Measurements from ENCODE around the gene ATP7B. TPM values are rescaled to one million over a fixed set of nuclear protein-coding genes. Genes with fewer than 3 reads are reported as not detected.

The ATP7B gene
- total and polyA plus RNA-seq, 2 donors (not counting 3 experiments of a cell fraction or from before 2014, with no cell fraction given), result 4.2 to 8.0 TPM

GRCh38 chr13:51977625-51978024, 33.6 kb downstream of the ATP7B start:
- no TSS peak for BruUV-seq (replicated peaks)
- CTCF ChIA-PET, result interaction anchor here (1.0 kb wide), 1 partner anchor 43 kb away, joined by 3 read pairs; no protein-coding TSS in a partner anchor
- dilution Hi-C loops (cut with MboI; ENCODE audit: extremely low pct_ligation_motif_present, low sequenced_read_pairs), result no loop called here

GRCh38 chr13:51976890-51977289, 34.4 kb downstream of the ATP7B start:
- dilution Hi-C loops (cut with MboI; ENCODE audit: extremely low pct_ligation_motif_present, low sequenced_read_pairs) (no loop called here), intact Hi-C loops (cut with micrococcal nuclease) (no loop called here)
- ChIA-PET POLR2A (no interaction called here), CTCF (no interaction called here)
- FAIRE-seq (no peak), DNase-seq (ENCODE audit: low read depth, low spot score) (no peak)
- H3K9me1 ChIP-seq (replicated peaks; ENCODE audit: control insufficient read depth, extremely low read depth, insufficient read depth, low read length), result no peaks in the 10 kb centered on the region
- no peak overlapping the region for H3K4me3 ChIP-seq (replicated peaks in 1 of 3; ENCODE audit: insufficient read depth in 1 of 3, low read depth in 1 of 3, low read length in 3 of 3)
- H3K4me1 ChIP-seq (ENCODE audit: control insufficient read depth, extremely low read depth, insufficient read depth, low read length), result no peaks in the 10 kb centered on the region
- H3K9ac ChIP-seq (replicated peaks; ENCODE audit: extremely low read depth, insufficient read depth, low read length), result no peak overlapping the region
- H3K36me3 ChIP-seq (ENCODE audit: control insufficient read depth in 2 of 2, extremely low read depth in 1 of 2, insufficient read depth in 2 of 2, low read length in 2 of 2), result no peaks in the 10 kb centered on the region
- H2AFZ ChIP-seq (ENCODE audit: low read depth, low read length), result no peak overlapping the region
- H3K27me3 ChIP-seq (ENCODE audit: control insufficient read depth in 2 of 2, insufficient read depth in 2 of 2, low read length in 2 of 2), result peaks cover 0 to 3% of the 10 kb centered on the region in 2 experiments
- BruUV-seq (replicated peaks), result no TSS peak
- H3K79me2 ChIP-seq (ENCODE audit: control insufficient read depth, insufficient read depth, low read length), result no peaks in the 10 kb centered on the region
- no peak overlapping the region for H3K4me2 ChIP-seq (ENCODE audit: insufficient read depth, low read length)
- H3K9me3 ChIP-seq (replicated peaks; ENCODE audit: control insufficient read depth, insufficient read depth, low read length), result no peaks in the 10 kb centered on the region
- no peaks in the 10 kb centered on the region for H4K20me1 ChIP-seq (replicated peaks; ENCODE audit: control insufficient read depth, extremely low read depth, insufficient read depth, low read length)
- TF ChIP-seq MYC (IDR thresholded peaks at IDR 0.05; ENCODE audit: low read depth, low read length) (no peak), GATA2 (IDR thresholded peaks at IDR 0.05; ENCODE audit: insufficient read depth, insufficient read length, low read depth, low read length) (no peak), CTCF (IDR thresholded peaks at IDR 0.05; ENCODE audit: extremely low read depth in 1 of 2, insufficient read depth in 1 of 2, low read depth in 1 of 2, low read length in 2 of 2) (no peak), EZH2 (IDR thresholded peaks at IDR 0.05; ENCODE audit: borderline replicate concordance, low read depth, low read length, severe bottlenecking) (no peak), POLR2A (IDR thresholded peaks at IDR 0.05; ENCODE audit: low read depth, low read length) (no peak), POLR2AphosphoS5 (IDR thresholded peaks at IDR 0.05; ENCODE audit: insufficient read depth, low read depth, low read length) (no peak), MAX (IDR thresholded peaks at IDR 0.05; ENCODE audit: insufficient read depth, insufficient read length) (no peak), JUN (IDR thresholded peaks at IDR 0.05; ENCODE audit: borderline replicate concordance, insufficient read depth, insufficient read length, low read depth) (no peak), FOS (IDR thresholded peaks at IDR 0.05; ENCODE audit: borderline replicate concordance, insufficient read depth, low read length) (no peak)
- no peak overlapping the region for H3K27ac ChIP-seq (ENCODE audit: insufficient read depth, low read depth, low read length)

More at GRCh38 chr13:51977625-51978024, 33.6 kb downstream of the ATP7B start:
- no peak for DNase-seq (ENCODE audit: low read depth, low spot score)
- POLR2A ChIA-PET, result no interaction called here
- Histone ChIP-seq H3K9ac (replicated peaks; ENCODE audit: extremely low read depth, insufficient read depth, low read length) (no peak overlapping the region), H3K4me2 (ENCODE audit: insufficient read depth, low read length) (no peak overlapping the region), H4K20me1 (replicated peaks; ENCODE audit: control insufficient read depth, extremely low read depth, insufficient read depth, low read length) (no peaks in the 10 kb centered on the region), H3K36me3 (ENCODE audit: control insufficient read depth in 2 of 2, extremely low read depth in 1 of 2, insufficient read depth in 2 of 2, low read length in 2 of 2) (no peaks in the 10 kb centered on the region), H3K9me3 (replicated peaks; ENCODE audit: control insufficient read depth, insufficient read depth, low read length) (no peaks in the 10 kb centered on the region), H3K79me2 (ENCODE audit: control insufficient read depth, insufficient read depth, low read length) (no peaks in the 10 kb centered on the region), H2AFZ (ENCODE audit: low read depth, low read length) (no peak overlapping the region), H3K27me3 (ENCODE audit: control insufficient read depth in 2 of 2, insufficient read depth in 2 of 2, low read length in 2 of 2) (peaks cover 0 to 3% of the 10 kb centered on the region in 2 experiments), H3K27ac (ENCODE audit: insufficient read depth, low read depth, low read length) (no peak overlapping the region), H3K4me1 (ENCODE audit: control insufficient read depth, extremely low read depth, insufficient read depth, low read length) (no peaks in the 10 kb centered on the region), H3K9me1 (replicated peaks; ENCODE audit: control insufficient read depth, extremely low read depth, insufficient read depth, low read length) (no peaks in the 10 kb centered on the region), H3K4me3 (replicated peaks in 1 of 3; ENCODE audit: insufficient read depth in 1 of 3, low read depth in 1 of 3, low read length in 3 of 3) (no peak overlapping the region)
- TF ChIP-seq MAX (IDR thresholded peaks at IDR 0.05; ENCODE audit: insufficient read depth, insufficient read length) (no peak), MYC (IDR thresholded peaks at IDR 0.05; ENCODE audit: low read depth, low read length) (no peak), GATA2 (IDR thresholded peaks at IDR 0.05; ENCODE audit: insufficient read depth, insufficient read length, low read depth, low read length) (no peak)
- intact Hi-C loops (cut with micrococcal nuclease), result no loop called here
- no peak for FAIRE-seq
